OCI-LY1 (cell line): ENCODE data around the gene MROH7.

ENCODE experiments used
- H2AFZ ChIP-seq: fragments of 200-600 bp; sonication (generic), shearing (Covaris generic); 2 replicates; pipeline ENCODE4 v1.6.0; 2014; ENCODE audit warnings: antibody characterized with exemption, mild to moderate bottlenecking, low read length
- H3F3A ChIP-seq: fragments of 200-600 bp; sonication (generic), shearing (Covaris generic); 2 replicates; pipeline ENCODE4 v1.6.0; 2014; ENCODE audit warnings: mild to moderate bottlenecking, antibody characterized with exemption, low read length, moderate library complexity; ENCODE audit not compliant: insufficient read depth
- H3K27ac ChIP-seq: fragments of 200-600 bp; sonication (generic); 2 replicates; pipeline ENCODE4 v1.5.1; 2014; ENCODE audit warnings: low read length, mixed run types, mild to moderate bottlenecking, low read depth; ENCODE audit not compliant: poor library complexity, severe bottlenecking
- H3K27me3 ChIP-seq: fragments of 200-600 bp; sonication (generic); 2 replicates; pipeline ENCODE4 v1.6.0; 2014; ENCODE audit warnings: antibody characterized with exemption, mild to moderate bottlenecking, low read length, moderate library complexity; ENCODE audit not compliant: insufficient read depth
- H3K36me3 ChIP-seq: fragments of 200-600 bp; sonication (generic); 2 replicates; pipeline ENCODE4 v1.6.1; 2014; ENCODE audit warnings: mild to moderate bottlenecking, antibody characterized with exemption, low read length, moderate library complexity, mixed read lengths; ENCODE audit not compliant: insufficient read depth
- H3K4me1 ChIP-seq: fragments of 200-600 bp; sonication (generic); 2 replicates; pipeline ENCODE4 v1.5.1; 2014; ENCODE audit warnings: mild to moderate bottlenecking, low read length, moderate library complexity; ENCODE audit not compliant: insufficient read depth, severe bottlenecking
- H3K4me2 ChIP-seq: fragments of 200-600 bp; sonication (generic), shearing (Covaris generic); 2 replicates; pipeline ENCODE4 v1.6.1; 2014; ENCODE audit warnings: low read length
- H3K4me3 ChIP-seq: fragments of 200-600 bp; sonication (generic); 2 replicates; pipeline ENCODE4 v1.5.1; 2014; ENCODE audit warnings: low read length, low read depth, mild to moderate bottlenecking, mixed read lengths; ENCODE audit not compliant: poor library complexity, severe bottlenecking
- H3K79me2 ChIP-seq: fragments of 200-600 bp; shearing (Covaris generic); 2 replicates; pipeline ENCODE4 v1.6.1; 2016; ENCODE audit warnings: mixed run types, low read length, mixed read lengths; ENCODE audit not compliant: insufficient read depth
- H3K9ac ChIP-seq: fragments of 200-600 bp; sonication (generic), shearing (Covaris generic); 2 replicates; pipeline ENCODE4 v1.6.1; 2014; ENCODE audit warnings: mild to moderate bottlenecking, low read length, mixed read lengths
- H3K9me2 ChIP-seq: fragments of 200-600 bp; sonication (generic), shearing (Covaris generic); 2 replicates; pipeline ENCODE4 v1.6.1; 2014; ENCODE audit warnings: low read depth, mild to moderate bottlenecking, low read length, mixed read lengths
- H3K9me3 ChIP-seq: fragments of 200-600 bp; shearing (Covaris generic); 2 replicates; pipeline ENCODE4 v1.6.1; 2014; ENCODE audit warnings: low read length, mixed read lengths
- H4K20me1 ChIP-seq: fragments of 200-600 bp; sonication (generic), shearing (Covaris generic); 2 replicates; pipeline ENCODE4 v1.6.0; 2016; ENCODE audit warnings: mild to moderate bottlenecking, low read length; ENCODE audit not compliant: insufficient read depth
- EZH2 ChIP-seq: fragments of 200-600 bp; sonication (generic), shearing (Covaris generic); IDR thresholded peaks from 2 replicates; pipeline ENCODE4 v1.8.0; 2017; ENCODE audit warnings: borderline replicate concordance, mixed run types, mild to moderate bottlenecking, antibody characterized with exemption, low read length, moderate library complexity, mixed read lengths
- TF ChIP-seq, protein P1 (sequence below): fragments of 200-600 bp; sonication (generic), shearing (Covaris generic); IDR thresholded peaks from 2 replicates; pipeline ENCODE4 v1.5.1; 2017; ENCODE audit warnings: mild to moderate bottlenecking, antibody characterized with exemption, low read length, moderate library complexity, mixed read lengths

MROH7 gene

DNA sequence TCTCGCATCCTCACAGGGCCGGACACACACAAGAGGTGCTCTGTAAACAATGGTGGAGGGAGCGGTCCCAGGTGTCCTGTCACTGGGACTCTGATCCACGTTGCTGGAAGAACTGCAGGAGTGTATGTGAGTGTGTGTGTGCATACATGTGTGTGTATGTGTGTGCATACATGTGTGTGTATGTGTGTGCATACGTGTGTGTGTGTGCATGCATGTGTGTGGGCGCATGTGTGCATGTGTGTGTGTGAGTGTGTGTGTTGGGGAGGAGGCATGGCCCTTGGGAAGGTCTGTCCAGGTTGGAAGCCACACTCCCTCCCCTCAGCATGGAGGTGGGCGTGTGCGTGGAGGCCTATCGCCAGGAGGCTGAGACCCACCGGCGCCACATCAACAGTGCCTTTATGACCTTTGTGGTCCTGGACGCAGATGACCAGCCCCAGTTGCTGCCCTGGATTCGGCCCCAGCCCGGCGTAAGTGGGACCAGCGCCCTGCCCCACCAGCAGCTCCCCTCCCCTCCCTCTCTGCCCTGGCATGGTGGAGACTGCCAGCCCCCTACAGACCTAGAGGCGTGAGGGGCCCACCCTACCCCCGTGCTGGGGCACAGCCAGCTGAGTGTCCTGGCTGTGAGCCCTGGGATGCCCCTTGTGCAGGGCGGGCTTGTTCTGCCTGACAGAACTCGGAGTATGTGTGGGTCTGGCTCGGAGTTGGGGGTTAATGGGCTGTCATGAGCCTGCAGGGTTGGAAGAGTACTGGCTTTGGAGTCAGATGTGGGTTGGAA lies 40.5 kb upstream of the MROH7 start:
- TF ChIP-seq EZH2 = no peak
- TF ChIP-seq, protein P1, sequence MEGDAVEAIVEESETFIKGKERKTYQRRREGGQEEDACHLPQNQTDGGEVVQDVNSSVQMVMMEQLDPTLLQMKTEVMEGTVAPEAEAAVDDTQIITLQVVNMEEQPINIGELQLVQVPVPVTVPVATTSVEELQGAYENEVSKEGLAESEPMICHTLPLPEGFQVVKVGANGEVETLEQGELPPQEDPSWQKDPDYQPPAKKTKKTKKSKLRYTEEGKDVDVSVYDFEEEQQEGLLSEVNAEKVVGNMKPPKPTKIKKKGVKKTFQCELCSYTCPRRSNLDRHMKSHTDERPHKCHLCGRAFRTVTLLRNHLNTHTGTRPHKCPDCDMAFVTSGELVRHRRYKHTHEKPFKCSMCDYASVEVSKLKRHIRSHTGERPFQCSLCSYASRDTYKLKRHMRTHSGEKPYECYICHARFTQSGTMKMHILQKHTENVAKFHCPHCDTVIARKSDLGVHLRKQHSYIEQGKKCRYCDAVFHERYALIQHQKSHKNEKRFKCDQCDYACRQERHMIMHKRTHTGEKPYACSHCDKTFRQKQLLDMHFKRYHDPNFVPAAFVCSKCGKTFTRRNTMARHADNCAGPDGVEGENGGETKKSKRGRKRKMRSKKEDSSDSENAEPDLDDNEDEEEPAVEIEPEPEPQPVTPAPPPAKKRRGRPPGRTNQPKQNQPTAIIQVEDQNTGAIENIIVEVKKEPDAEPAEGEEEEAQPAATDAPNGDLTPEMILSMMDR = no peak
- Histone ChIP-seq H3K9me3 (no peaks in the 10 kb centered on the region), H3K9ac (no peak overlapping the region), H3K4me2 (no peak overlapping the region), H3K9me2 (no peaks in the 10 kb centered on the region), H3K27ac (no peak overlapping the region), H3F3A (no peaks in the 10 kb centered on the region), H3K36me3 (no peaks in the 10 kb centered on the region), H3K79me2 (no peaks in the 10 kb centered on the region), H3K27me3 (0 out of 2 replicates have a peak, but pooled peaks cover 3% of the 10 kb centered on the region), H4K20me1 (no peaks in the 10 kb centered on the region), H2AFZ (no peak overlapping the region), H3K4me1 (no peaks in the 10 kb centered on the region), H3K4me3 (no peak overlapping the region)

DNA sequence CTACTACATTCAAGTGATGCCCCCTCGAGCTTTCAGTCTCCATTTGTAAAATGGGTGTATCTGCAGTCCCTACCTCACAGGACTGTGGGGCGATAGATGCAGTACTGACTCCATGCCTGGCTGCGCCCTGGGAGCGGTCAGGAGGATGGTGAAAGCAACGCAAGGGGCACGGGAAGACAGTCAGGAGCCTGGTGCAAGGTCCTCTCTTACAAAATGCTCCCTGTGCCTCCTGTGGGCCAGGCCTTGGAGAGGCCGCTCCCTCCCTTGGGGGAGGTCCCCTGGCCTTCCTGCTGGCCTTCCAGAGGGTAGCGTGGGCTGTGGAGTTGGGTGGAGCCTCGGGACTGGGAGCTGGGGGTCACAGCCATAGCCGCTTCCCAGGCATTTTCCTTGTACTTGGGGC lies 39.9 kb upstream of the MROH7 start:
- Histone ChIP-seq H3K9me3 (no peaks in the 10 kb centered on the region), H2AFZ (no peak overlapping the region), H3K4me1 (no peaks in the 10 kb centered on the region), H3F3A (no peaks in the 10 kb centered on the region), H3K27me3 (0 out of 2 replicates have a peak, but pooled peaks cover 3% of the 10 kb centered on the region), H3K9ac (no peak overlapping the region), H3K36me3 (no peaks in the 10 kb centered on the region), H3K9me2 (no peaks in the 10 kb centered on the region), H3K4me3 (no peak overlapping the region), H3K27ac (no peak overlapping the region), H3K4me2 (no peak overlapping the region), H3K79me2 (no peaks in the 10 kb centered on the region), H4K20me1 (no peaks in the 10 kb centered on the region)
- TF ChIP-seq, protein P1 = no peak
- no peak for TF ChIP-seq EZH2

DNA sequence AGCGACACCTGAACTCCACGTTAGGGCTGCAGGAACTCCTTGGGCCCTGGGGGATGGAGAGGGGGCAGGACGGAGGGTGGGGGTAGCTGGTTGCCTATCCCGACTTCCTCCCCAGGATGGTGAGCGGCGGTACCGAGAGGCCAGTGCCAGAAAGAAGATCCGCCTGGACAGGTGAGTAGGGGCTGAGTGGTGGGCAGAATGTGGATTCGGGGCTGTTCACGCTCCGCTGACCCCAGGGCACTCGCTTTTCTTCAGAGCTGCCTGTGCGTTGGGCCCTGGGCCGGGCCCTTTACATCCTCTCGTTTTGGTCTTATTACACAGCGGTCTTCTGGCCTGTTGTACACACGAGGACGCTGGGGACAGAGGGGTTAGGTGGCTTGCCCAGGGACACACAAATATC lies 39.0 kb upstream of the MROH7 start:
- no peak overlapping the region for H3K9ac ChIP-seq
- no peaks in the 10 kb centered on the region for H3K9me3 ChIP-seq
- TF ChIP-seq EZH2 = no peak
- TF ChIP-seq, protein P1 = no peak
- no peaks in the 10 kb centered on the region for H3K36me3 ChIP-seq
- H3F3A ChIP-seq = no peaks in the 10 kb centered on the region
- no peak overlapping the region for H2AFZ ChIP-seq
- H3K79me2 ChIP-seq = no peaks in the 10 kb centered on the region
- no peaks in the 10 kb centered on the region for H3K9me2 ChIP-seq
- no peaks in the 10 kb centered on the region for H4K20me1 ChIP-seq
- H3K27me3 ChIP-seq = 0 out of 2 replicates have a peak, but pooled peaks cover 3% of the 10 kb centered on the region
- no peak overlapping the region for H3K4me2 ChIP-seq
- no peaks in the 10 kb centered on the region for H3K4me1 ChIP-seq
- H3K27ac ChIP-seq = no peak overlapping the region
- H3K4me3 ChIP-seq = no peak overlapping the region
